NCI-H2196 treated with DMSO at 0.1 percent for 48 hours (cell line): Measurements from ENCODE around the gene HPS5.
"Not testable (repeated sequence)": the region's sequence is repeated elsewhere in the genome, so short reads cannot be mapped to it uniquely, and the experiment has no call there.

ENCODE experiments used
- DNase-seq: peaks from one replicate; lab custom pipeline; 2025; ENCODE audit not compliant: unreplicated experiment; lab: John Stamatoyannopoulos, UW

The HPS5 gene

DNA sequence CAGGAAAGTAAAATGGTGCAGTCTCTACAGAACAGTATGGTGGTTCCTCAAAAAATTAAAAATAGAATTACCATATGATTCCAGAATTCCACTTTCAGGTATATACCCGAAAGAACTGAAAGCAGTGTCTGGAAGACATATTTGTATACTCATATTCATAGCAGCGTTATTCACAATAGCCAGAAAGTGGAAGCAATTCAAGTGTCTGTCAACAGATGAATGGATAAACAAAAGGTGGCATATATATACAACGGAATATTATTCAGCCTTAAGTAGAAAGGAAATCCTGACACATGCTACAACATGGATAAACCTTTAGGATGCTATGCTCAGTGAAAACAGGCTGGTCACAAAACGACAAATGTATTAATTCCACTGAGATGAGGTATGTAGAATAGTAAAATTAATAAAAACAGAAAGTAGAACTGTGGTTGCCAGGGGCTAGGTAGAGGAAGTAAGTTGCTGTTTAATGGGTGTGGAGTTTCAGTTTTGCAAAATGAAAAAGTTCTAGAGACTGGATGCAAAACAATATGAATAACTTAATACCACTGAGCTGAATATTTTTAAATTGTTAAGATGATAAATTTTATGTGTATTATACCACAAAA is 41.4 kb downstream of the HPS5 start:
- no peak for DNase-seq

DNA sequence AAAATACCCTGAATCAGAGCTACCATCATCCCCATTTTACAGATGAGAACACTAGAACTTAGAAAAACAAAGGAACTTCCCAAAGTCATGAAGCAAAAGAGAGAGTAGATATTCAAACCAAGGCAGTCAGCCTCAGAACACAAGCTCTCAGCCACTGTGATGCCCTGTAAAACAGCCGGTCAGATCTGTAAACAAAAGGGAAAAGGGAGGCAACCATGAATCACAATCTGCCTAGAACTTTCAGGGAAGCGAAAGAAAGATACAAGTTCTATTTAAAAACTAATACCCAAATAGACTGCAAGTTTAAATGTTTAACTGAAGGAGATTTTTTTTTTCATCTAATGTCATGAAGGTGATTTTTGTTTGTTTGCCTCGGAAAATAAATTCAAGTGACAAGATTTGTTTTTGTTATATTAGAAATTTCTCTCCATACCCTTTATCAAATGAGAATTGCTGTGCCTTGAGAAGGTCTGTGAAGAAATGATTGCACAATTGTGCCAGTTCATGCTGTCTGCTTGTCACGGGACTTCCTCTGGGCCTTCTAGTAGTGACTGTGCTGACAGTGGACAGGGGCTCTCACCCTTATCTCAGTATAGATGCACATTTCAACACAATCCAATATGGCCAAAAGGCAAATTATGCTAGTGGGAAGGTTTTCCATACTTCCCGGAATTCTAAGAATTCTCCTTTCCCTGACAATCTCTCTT is 44.2 kb downstream of the HPS5 start:
- no peak for DNase-seq

DNA sequence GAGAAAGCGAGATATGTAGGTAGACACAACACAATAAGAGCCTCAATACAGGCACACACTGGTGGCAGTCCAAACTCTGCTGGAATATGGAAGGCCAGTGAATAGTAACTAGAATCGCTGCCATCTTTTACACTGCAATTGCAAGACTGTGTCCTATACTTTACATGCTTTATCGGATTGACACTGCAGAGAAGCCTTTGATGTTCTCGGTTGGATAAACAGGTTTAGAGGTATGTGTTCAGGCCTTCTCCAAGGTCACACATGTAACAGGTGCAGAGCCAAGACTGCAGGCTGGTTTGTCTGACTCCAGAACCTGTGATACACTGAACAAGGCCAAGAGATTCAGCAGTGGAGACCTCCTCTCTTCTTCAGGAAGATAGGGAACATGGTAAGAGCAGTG is 50.7 kb downstream of the HPS5 start:
- no peak for DNase-seq

DNA sequence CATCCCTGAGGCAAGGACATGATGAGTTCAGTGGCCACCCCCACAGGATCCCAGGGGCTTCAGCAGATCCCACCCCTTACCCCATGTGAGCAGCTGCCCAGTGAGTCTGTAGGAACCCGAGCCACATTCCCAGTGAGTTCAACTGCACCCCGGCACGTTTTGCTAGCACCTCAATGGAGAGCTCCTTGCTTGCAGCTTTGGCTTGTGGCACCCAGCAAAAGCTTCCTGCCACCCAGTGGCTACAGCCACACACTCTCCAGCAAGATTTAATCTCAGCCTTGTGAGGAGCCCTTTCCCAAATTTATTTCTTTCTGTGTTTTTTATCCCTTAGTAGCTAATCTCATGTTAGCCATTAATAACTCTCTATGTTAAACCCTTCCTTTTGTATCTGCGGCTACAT is 51.8 kb downstream of the HPS5 start:
- DNase-seq: no peak

DNA sequence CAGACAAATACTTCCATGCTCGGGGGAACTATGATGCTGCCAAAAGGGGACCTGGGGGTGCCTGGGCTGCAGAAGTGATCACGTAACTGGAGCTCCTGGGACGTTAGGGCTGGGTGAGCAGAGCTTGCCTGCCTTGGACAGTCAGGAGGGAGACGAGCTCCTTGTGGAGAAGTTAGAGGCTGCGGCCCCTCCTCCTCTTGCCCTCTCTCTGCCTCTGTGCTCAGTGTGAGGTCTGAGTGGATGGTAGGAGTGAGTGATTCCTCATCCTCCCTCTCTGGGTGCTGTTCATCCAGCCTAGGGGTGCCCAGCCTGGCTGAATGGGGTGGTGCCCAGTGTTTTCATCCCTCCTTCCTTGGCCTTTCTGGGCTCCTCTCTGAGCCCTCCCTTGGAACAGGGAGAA is 52.7 kb downstream of the HPS5 start:
- DNase-seq: not testable (repeated sequence)

DNA sequence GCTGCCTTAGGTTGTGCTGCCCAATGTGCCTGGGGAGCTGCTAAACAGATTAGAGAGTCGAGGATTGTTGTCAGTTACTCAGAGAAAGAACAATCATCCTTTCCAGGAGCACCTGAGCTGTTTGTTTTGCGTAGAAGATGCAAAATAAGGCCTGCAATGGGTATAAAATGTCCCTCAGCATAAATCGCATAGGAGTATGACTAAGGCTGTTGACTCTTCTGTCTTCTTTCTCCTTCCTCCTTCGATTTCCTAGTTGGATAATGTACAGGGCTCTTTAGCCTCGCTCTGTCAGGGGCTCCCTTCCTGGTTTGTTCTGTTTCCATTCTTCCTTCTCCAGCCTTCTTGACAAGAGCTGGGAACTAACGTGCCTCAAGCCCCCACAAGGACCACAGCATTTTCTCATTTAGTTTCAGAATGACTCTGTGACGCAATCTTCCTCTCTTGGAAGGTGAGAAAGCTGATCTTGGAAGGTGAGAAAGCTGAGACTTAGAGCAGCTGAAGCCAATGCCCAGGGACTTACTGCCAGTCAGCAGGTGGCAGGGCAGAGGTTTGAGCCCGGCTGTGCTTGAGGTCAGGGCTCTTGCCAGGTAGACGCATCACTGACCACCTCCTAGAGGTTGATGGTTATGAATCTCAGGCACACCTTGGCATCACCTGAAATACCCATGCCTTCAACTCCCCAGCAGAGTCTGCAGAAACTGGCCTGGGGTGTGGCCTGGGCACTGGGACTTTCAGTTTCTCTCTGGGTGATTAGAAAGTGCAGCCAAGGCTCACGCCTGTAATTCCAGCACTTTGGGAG is 54.4 kb downstream of the HPS5 start:
- DNase-seq: not testable (repeated sequence)

DNA sequence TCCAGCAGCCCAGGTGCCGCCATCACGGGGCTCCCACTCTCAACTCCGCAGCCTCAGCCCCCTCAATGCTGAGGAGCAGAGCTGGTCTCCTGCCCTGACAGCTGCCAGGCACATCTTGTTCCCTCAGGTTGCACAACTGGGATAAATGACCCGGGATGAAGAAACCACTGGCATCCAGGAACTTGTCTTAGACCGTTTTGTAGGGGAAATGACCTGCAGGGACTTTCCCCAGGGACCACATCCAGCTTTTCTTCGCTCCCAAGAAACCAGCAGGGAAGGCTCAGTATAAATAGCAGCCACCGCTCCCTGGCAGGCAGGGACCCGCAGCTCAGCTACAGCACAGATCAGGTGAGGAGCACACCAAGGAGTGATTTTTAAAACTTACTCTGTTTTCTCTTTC is 56.0 kb downstream of the HPS5 start, which contains the start of gene SAA1:
TSS of gene SAA1 (plus strand) at position 316 of the 400 bp plus-strand sequence. CDS start 624 bp downstream, outside the sequence.
- DNase-seq: no peak

DNA sequence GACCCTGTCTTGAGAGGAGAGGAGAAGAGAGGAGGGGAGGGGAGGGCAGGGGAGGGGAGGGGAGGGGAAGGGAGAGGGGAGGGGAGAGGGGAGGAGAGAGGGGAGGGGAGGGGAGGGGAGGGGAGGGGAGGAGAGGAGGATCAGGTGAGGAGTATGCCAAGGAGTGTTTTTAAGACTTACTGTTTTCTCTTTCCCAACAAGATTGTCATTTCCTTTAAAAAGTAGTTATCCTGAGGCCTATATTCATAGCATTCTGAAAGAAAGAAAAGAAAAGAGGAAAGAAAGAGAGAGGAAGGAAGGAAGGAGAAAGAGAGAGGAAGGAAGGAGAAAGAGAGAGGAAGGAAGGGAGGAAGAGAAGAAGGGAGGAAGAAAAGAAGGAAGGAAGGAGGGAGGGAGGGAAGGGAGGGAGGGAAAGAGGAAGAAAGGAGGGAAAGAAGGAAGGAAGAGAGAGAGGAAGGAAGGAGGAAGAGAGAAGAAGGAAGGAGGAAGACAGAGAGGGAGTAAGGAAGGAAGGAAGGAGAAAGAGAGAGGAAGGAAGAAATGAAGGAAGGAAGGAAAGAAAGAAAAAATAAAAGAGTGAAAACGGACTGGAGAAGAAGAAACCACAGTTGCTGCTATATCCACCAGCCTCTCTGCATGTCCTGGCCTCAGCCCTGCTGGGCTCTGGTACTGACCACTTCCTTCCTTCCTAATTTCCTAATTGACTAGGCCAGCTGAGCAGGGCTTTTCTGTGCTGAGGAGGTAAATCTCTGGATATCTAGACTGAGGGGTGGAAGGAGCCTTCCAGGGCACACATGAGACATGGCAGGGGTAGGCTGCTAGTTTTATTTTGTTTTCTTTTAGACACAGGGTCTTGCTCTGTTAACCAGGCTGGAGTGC is 57.0 kb downstream of the HPS5 start:
- no peak for DNase-seq

DNA sequence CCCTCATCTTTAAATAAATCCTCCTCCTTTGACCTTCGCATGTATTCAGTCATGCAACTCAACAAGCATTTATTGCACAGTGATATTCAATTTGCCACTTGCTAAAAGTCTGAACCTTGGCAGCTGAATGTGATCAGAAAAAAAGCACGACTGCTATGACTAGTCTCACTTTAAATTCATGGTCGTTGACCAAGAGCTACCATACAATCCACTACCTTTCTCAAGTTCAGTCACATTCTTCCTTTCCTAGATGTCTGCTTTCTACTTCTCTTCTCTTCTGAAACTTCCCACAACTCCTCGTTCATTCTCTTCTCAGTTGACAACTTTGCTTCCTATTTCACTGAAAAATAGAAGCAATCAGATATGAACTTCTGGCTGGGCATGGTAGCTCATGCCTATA is 57.9 kb downstream of the HPS5 start:
- DNase-seq: no peak

DNA sequence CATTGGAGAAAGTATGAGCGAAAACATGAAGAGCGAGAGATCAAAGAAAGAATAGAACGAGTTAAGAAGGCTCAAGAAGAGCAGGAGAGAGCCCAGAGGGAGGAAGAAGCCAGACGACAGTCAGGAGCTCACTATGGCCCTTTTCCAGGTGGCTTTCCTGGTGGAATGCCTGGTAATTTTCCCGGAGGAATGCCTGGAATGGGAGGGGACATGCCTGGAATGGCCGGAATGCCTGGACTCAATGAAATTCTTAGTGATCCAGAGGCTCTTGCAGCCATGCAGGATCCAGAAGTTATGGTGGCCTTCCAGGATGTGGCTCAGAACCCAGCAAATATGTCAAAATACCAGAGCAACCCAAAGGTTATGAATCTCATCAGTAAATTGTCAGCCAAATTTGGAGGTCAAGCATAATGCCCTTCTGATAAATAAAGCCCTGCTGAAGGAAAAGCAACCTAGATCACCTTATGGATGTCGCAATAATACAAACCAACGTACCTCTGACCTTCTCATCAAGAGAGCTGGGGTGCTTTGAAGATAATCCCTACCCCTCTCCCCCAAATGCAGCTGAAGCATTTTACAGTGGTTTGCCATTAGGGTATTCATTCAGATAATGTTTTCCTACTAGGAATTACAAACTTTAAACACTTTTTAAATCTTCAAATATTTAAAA is 59.1 kb downstream of the HPS5 start:
- DNase-seq: not testable (repeated sequence)

DNA sequence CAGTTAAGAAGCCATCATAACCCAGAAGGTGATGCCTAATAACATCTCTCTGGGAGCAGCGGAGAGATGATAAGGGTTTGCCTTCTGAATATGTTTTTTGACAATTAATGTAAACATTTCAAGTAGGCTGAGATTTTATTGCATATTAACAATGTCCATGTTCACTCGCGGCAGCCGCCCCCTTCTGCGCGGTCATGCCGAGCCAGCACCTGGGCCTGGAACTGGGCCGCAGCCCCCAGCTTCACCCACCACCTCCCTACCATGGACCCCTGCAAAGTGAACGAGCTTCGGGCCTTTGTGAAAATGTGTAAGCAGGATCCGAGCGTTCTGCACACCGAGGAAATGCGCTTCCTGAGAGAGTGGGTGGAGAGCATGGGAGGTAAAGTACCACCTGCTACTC is 60.2 kb downstream of the HPS5 start:
- no peak for DNase-seq

DNA sequence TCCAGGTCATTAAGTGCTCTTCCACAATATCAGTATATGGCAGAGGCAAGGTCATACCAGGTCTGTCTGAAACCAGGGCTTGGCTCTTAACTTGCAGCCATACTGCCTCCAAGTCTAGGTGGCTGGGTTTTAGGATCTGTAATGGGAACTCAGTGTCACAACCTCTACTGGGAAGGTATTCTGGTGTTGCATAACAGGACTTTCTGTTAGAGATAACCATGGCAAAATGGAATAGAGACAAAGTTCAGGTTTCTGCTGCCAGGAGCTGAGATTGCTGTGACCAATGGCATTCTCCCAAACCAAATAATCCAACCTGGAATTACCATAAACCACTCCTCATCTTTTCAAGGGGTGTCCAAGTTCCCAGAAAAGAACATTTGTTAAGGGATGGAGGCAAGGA is 62.7 kb downstream of the HPS5 start:
- DNase-seq: no peak

DNA sequence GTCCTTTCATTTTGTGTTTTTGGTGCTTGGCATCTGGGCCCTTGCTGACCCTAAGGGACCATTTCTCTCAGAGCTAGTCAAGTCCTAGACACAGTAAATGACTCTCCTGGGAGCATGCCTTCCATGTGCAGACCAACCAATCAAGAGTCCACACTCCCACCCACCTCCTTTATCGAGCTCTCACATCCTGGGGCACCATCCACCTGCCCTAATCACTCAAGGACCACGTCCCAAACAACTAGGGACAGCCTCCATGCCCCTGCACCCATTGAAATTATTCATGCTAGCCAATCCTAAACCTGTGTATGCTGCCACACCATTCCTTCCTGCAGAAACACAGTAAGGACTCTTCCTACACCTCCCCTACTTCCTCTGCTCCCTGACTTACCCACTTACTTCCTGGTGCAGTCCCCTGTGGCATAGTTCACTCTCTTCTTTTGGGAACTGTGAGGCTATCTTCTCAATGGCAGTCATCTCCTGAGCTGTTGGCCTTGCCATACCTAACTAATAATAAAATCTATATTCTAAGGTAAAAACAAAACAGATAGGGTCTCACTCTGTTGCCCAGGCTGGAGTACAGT is 67.1 kb downstream of the HPS5 start:
- no peak for DNase-seq

DNA sequence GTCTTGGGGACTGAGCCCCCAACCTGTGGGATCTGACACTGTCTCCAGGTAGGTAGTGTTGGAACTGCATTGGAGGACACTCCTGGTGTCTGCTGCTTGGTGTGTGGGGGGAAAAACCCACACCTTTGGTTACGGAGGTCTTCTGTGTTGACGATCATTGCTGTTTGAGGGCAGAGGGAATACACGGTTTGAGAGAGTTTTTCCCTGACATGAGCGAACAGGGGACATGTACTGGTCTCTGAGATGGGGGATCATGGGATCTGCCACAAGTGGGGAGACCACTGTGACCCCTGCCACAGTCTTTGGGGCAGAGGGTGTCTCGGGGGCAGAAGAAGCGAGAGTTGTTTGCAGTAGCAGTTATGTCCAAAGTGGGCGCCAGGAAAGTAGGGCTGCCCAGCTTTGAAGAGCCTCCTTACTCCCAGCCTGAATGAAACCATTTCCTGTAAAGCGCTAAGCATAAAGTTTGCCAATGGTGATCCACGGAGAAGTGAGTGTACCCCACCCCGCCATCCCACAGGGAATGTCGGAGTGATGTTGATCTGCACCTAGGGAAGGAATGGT is 68.1 kb downstream of the HPS5 start:
- DNase-seq: no peak

DNA sequence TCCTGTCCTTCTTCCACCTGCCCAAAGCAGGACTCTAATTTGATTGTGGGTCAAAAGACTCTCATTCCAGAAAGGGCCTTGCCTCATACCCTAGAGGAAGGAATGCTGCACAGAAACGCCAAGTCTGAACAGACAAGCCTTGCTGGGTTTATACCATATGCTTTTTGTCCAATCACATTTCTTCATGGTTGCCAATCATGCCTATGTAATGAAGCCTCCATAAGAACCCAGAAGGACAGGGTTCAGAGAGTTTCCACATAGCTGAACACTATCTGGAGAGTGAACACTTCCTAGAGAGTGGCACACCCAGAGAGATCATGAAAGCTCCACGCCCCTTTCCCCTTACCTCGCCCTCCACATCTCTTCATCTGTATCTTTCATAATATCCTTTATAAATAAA is 68.7 kb downstream of the HPS5 start:
- no peak for DNase-seq

DNA sequence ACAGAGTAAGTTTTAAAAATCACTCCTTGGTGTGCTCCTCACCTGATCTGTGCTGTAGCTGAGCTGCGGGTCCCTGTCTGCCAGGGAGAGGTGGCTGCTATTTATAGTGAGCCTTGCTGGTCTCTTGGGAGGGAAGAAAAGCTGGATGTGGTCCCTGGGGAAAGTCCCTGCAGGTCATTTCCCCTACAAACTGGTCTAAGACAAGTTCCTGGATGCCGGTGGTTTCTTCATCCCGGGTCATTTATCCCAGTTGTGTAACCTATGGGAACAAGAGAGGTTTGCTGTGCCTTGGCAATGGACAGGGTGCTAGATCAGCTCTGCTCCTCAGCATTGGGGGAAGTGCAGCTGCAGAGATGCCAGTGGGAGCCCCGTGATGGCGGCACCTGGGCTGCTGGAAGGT is 73.4 kb downstream of the HPS5 start, which contains the start of gene SAA2:
TSS of gene SAA2 (minus strand) at position 108 of the 400 bp plus-strand sequence. CDS start 657 bp downstream, outside the sequence.
- DNase-seq: no peak

DNA sequence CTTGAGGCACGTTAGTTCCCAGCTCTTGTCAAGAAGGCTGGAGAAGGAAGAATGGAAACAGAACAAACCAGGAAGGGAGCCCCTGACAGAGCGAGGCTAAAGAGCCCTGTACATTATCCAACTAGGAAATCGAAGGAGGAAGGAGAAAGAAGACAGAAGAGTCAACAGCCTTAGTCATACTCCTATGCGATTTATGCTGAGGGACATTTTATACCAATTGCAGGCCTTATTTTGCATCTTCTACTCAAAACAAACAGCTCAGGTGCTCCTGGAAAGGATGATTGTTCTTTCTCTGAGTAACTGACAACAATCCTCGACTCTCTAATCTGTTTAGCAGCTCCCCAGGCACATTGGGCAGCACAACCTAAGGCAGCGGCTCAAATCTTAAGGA is 74.8 kb downstream of the HPS5 start:
- DNase-seq: not testable (repeated sequence)

DNA sequence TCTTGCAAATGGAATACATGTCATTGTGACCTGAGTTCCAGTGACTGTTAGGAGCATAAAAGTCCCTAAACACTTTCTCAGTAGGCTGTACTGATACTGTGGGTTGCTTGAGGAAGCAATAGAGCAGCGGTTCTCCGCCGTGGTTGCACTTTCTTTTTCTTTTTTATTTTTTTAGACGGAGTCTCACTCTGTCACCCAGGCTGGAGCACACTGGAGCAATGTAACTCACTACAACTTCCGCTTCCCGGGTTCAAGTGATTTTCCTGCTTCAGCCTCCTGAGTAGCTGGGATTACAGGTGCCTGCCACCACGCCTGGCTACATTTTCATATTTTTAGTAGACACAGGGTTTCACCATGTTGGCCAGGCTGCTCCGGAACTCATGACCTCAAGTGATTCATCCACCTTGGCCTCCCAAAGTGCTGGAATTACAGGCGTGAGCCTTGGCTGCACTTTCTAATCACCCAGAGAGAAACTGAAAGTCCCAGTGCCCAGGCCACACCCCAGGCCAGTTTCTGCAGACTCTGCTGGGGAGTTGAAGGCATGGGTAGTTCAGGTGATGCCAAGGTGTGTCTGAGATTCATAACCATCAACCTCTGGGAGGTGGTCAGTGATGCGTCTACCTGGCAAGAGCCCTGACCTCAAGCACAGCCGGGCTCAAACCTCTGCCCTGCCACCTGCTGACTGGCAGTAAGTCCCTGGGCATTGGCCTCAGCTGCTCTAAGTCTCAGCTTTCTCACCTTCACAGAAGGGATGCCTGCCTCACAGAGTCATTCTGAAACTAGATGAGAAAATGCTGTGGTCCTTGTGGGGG is 75.4 kb downstream of the HPS5 start:
- not testable (repeated sequence) for DNase-seq

DNA sequence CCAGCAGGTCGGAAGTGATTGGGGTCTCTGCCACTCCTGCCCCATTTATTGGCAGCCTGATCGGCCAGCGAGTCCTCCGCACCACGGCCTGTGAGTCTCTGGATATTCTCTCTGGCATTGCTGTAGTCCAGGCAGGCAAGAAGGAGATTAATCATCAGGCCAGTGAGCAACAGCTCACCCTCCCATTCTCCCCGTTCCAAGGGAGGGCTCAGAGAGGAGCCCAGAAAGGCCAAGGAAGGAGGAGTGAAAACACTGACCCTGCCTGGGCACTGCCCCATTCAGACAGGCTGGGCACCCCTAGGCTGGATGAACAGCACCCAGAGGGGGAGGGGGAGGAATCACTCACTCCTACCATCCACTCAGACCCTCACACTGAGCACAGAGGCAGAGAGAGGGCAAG is 76.5 kb downstream of the HPS5 start:
- no peak for DNase-seq
